Astrocyte (in vitro differentiated cells and primary cell): ENCODE measurements around the gene MDM2. TPM values are rescaled to one million over a fixed set of nuclear protein-coding genes. Genes with fewer than 3 reads are reported as not detected.

ENCODE experiments used
- DNase-seq: peaks from one replicate; pipeline ENCODE4 v3.0.0-alpha.2; 2010; ENCODE audit warnings: low read depth
- FAIRE-seq: peaks from 2 replicates; lab custom pipeline; 2011; peaks lifted over from hg19 to GRCh38; lab: Jason Lieb, UNC
- H2AFZ ChIP-seq: 2 replicates; pipeline ENCODE4 v1.6.0; 2012; ENCODE audit warnings: low read depth, low read length, inconsistent platforms
- H3K27ac ChIP-seq: 2 replicates; pipeline ENCODE4 v1.5.1; 2011; ENCODE audit warnings: low read depth, low read length, inconsistent platforms
- H3K27me3 ChIP-seq: 2 replicates; pipeline ENCODE4 v1.6.0; 2011; ENCODE audit warnings: low read length, inconsistent platforms; ENCODE audit not compliant: insufficient read depth
- H3K36me3 ChIP-seq: 2 replicates; pipeline ENCODE4 v1.5.1; 2011; ENCODE audit warnings: low read length, inconsistent platforms; ENCODE audit not compliant: insufficient read depth
- H3K4me1 ChIP-seq: 2 replicates; pipeline ENCODE4 v1.5.1; 2011; ENCODE audit warnings: low read length, inconsistent platforms; ENCODE audit not compliant: insufficient read depth
- H3K4me2 ChIP-seq: 2 replicates; pipeline ENCODE4 v1.6.0; 2012; ENCODE audit warnings: low read length, inconsistent platforms
- H3K4me3 ChIP-seq: 2 replicates; pipeline ENCODE4 v1.5.1; 2011; ENCODE audit warnings: low read depth, mild to moderate bottlenecking, low read length, inconsistent platforms; ENCODE audit not compliant: insufficient read depth
- H3K79me2 ChIP-seq: 2 replicates; pipeline ENCODE4 v1.6.0; 2012; ENCODE audit warnings: mild to moderate bottlenecking, low read length, inconsistent platforms; ENCODE audit not compliant: insufficient read depth
- H3K9ac ChIP-seq: 2 replicates; pipeline ENCODE4 v1.6.0; 2012; ENCODE audit warnings: mild to moderate bottlenecking, low read length, inconsistent platforms
- H3K9me3 ChIP-seq: 2 replicates; pipeline ENCODE4 v1.5.1; 2012; ENCODE audit warnings: low read depth, mild to moderate bottlenecking, low read length, inconsistent platforms; ENCODE audit not compliant: insufficient read depth
- H4K20me1 ChIP-seq: 2 replicates; pipeline ENCODE4 v1.6.0; 2012; ENCODE audit warnings: low read length, inconsistent platforms; ENCODE audit not compliant: insufficient read depth
- H3K27ac Mint-ChIP-seq: one replicate; pipeline ENCODE4 v1.8.0; 2021; ENCODE audit warnings: mild to moderate bottlenecking, mixed read lengths; ENCODE audit not compliant: unreplicated experiment
- H3K27me3 Mint-ChIP-seq: one replicate; pipeline ENCODE4 v1.8.0; 2021; ENCODE audit warnings: low read depth, mixed read lengths; ENCODE audit not compliant: unreplicated experiment
- H3K36me3 Mint-ChIP-seq: one replicate; pipeline ENCODE4 v1.8.0; 2021; ENCODE audit warnings: low read depth, mixed read lengths; ENCODE audit not compliant: unreplicated experiment
- H3K4me1 Mint-ChIP-seq: one replicate; pipeline ENCODE4 v1.8.0; 2021; ENCODE audit warnings: low read depth, mixed read lengths; ENCODE audit not compliant: unreplicated experiment
- H3K4me3 Mint-ChIP-seq: one replicate; pipeline ENCODE4 v1.8.0; 2021; ENCODE audit warnings: mild to moderate bottlenecking, moderate library complexity, mixed read lengths; ENCODE audit not compliant: unreplicated experiment
- H3K9me3 Mint-ChIP-seq: one replicate; pipeline ENCODE4 v1.8.0; 2021; ENCODE audit warnings: mild to moderate bottlenecking, mixed read lengths; ENCODE audit not compliant: unreplicated experiment
- EZH2 ChIP-seq: IDR thresholded peaks from 2 replicates; pipeline ENCODE4 v1.6.1; 2012; ENCODE audit warnings: mild to moderate bottlenecking, low read length, inconsistent platforms; ENCODE audit not compliant: insufficient read depth
- total RNA-seq: library from RNA; stranded (reverse); gene quantifications from 2 replicates; pipeline ENCODE4 v1.2.1, GENCODE V29; 2021
- TF ChIP-seq, protein P1 (sequence below): IDR thresholded peaks from 2 replicates; pipeline ENCODE4 v1.5.1; 2011; ENCODE audit warnings: low read depth, mild to moderate bottlenecking, inconsistent platforms, low read length, moderate library complexity; ENCODE audit not compliant: insufficient read depth

Gene MDM2
- total RNA-seq, 1 donor from 2014 or later: 828 TPM

DNA sequence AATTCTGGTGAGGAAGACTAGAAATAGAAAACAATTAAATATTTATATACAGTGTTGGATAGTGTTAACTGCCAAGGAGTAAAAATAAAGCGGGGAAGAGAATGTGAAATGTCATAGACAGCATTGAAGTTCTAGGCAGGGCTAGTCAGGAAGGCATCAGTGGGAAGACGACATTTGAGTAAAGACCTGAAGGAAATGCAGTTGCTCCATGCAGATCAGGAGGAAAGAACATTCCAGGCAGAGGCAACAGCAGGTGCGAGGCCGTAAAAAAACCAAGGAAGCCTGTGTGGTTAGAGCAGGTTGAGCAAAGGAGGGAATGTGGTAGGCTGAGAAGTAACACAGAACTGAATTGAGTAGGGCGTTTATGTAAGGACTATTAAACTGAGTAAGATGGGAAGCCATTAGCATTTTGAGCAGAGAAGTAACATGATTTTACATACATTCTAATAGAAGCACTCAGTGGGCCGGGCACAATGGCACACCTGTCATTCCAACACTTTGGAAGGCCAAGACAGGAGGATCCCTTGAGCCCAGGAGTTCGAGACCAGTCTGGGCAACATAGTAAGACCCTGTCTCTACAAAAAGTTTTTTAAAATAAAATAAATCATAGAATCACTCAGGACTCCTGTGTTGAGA, 47.1 kb upstream of the MDM2 start:
- no peak overlapping the region for H3K9ac ChIP-seq
- no peak overlapping the region for H3K4me3 Mint-ChIP-seq
- no peak for FAIRE-seq

DNA sequence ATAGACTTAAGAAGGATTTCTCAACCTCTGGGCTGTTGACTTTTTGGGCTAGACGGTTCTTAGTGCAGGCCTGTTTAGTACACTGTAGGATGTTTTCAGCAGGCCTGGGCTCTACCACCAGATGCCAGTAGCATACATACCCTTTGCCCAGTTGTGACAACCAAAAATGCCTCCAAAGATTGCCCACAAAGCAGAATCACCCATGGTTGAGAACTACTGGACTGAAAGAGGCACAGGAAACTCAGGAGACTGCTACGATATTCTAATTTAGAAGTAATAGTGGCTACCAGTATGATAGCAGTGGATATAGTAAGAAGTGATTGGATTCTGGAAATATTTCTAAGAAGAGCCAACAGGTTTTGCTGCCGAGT, 46.5 kb upstream of the MDM2 start:
- DNase-seq (no peak), FAIRE-seq (no peak)
- Mint-ChIP-seq H3K9me3 (no peaks in the 10 kb centered on the region), H3K4me3 (no peak overlapping the region), H3K36me3 (peaks cover 17% of the 10 kb centered on the region), H3K27ac (no peak overlapping the region), H3K27me3 (no peaks in the 10 kb centered on the region), H3K4me1 (no peaks in the 10 kb centered on the region)
- H3K9ac ChIP-seq: no peak overlapping the region
- peaks cover 25% of the 10 kb centered on the region for H3K36me3 ChIP-seq
- no peak overlapping the region for H3K27ac ChIP-seq
- H4K20me1 ChIP-seq: no peaks in the 10 kb centered on the region
- no peaks in the 10 kb centered on the region for H3K9me3 ChIP-seq
- no peaks in the 10 kb centered on the region for H3K4me1 ChIP-seq
- no peak overlapping the region for H3K4me2 ChIP-seq
- no peaks in the 10 kb centered on the region for H3K27me3 ChIP-seq
- TF ChIP-seq EZH2: no peak
- TF ChIP-seq, protein P1, sequence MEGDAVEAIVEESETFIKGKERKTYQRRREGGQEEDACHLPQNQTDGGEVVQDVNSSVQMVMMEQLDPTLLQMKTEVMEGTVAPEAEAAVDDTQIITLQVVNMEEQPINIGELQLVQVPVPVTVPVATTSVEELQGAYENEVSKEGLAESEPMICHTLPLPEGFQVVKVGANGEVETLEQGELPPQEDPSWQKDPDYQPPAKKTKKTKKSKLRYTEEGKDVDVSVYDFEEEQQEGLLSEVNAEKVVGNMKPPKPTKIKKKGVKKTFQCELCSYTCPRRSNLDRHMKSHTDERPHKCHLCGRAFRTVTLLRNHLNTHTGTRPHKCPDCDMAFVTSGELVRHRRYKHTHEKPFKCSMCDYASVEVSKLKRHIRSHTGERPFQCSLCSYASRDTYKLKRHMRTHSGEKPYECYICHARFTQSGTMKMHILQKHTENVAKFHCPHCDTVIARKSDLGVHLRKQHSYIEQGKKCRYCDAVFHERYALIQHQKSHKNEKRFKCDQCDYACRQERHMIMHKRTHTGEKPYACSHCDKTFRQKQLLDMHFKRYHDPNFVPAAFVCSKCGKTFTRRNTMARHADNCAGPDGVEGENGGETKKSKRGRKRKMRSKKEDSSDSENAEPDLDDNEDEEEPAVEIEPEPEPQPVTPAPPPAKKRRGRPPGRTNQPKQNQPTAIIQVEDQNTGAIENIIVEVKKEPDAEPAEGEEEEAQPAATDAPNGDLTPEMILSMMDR: no peak
- H3K79me2 ChIP-seq: no peaks in the 10 kb centered on the region
- no peak overlapping the region for H2AFZ ChIP-seq
- no peak overlapping the region for H3K4me3 ChIP-seq

More for the DNA sequence above, 47.1 kb upstream of the MDM2 start:
- no peak overlapping the region for H2AFZ ChIP-seq
- H3K4me3 ChIP-seq: no peak overlapping the region
- H3K9me3 ChIP-seq: no peaks in the 10 kb centered on the region
- no peak overlapping the region for H3K27ac ChIP-seq
- no peak for TF ChIP-seq EZH2
- TF ChIP-seq, protein P1: no peak
- no peaks in the 10 kb centered on the region for H3K4me1 Mint-ChIP-seq
- H4K20me1 ChIP-seq: no peaks in the 10 kb centered on the region
- H3K36me3 Mint-ChIP-seq: peaks cover 19% of the 10 kb centered on the region
- no peaks in the 10 kb centered on the region for H3K9me3 Mint-ChIP-seq
- H3K27ac Mint-ChIP-seq: no peak overlapping the region
- H3K79me2 ChIP-seq: no peaks in the 10 kb centered on the region
- H3K27me3 Mint-ChIP-seq: no peaks in the 10 kb centered on the region
- H3K4me1 ChIP-seq: no peaks in the 10 kb centered on the region
- no peaks in the 10 kb centered on the region for H3K27me3 ChIP-seq
- no peak for DNase-seq
- H3K4me2 ChIP-seq: no peak overlapping the region
- H3K36me3 ChIP-seq: peaks cover 25% of the 10 kb centered on the region

GRCh38 chr12:68761901-68762630, 45.9 kb upstream of the MDM2 start:
- FAIRE-seq (no peak), DNase-seq (no peak)
- H4K20me1 ChIP-seq: no peaks in the 10 kb centered on the region
- H3K27me3 ChIP-seq: no peaks in the 10 kb centered on the region
- H3K27me3 Mint-ChIP-seq: no peaks in the 10 kb centered on the region
- no peaks in the 10 kb centered on the region for H3K9me3 Mint-ChIP-seq
- H3K4me3 Mint-ChIP-seq: no peak overlapping the region
- peaks cover 25% of the 10 kb centered on the region for H3K36me3 ChIP-seq
- no peak overlapping the region for H3K4me2 ChIP-seq
- no peaks in the 10 kb centered on the region for H3K4me1 Mint-ChIP-seq
- no peaks in the 10 kb centered on the region for H3K9me3 ChIP-seq
- H3K27ac Mint-ChIP-seq: no peak overlapping the region
- no peaks in the 10 kb centered on the region for H3K79me2 ChIP-seq
- H3K36me3 Mint-ChIP-seq: peaks cover 17% of the 10 kb centered on the region
- TF ChIP-seq EZH2: no peak
- TF ChIP-seq, protein P1: no peak
- no peak overlapping the region for H2AFZ ChIP-seq
- no peak overlapping the region for H3K27ac ChIP-seq
- no peaks in the 10 kb centered on the region for H3K4me1 ChIP-seq
- no peak overlapping the region for H3K9ac ChIP-seq
- no peak overlapping the region for H3K4me3 ChIP-seq
